GM12873 (cell line): Measurements from ENCODE around the gene CD6.

Source experiments
- CTCF ChIP-seq: IDR thresholded peaks from 2 replicates; pipeline ENCODE4 v1.5.1; 2012; ENCODE audit warnings: low read depth, mild to moderate bottlenecking, moderate library complexity, low read length, control low read depth; ENCODE audit not compliant: insufficient read depth; ENCODE audit errors: missing control alignments

The CD6 gene

DNA sequence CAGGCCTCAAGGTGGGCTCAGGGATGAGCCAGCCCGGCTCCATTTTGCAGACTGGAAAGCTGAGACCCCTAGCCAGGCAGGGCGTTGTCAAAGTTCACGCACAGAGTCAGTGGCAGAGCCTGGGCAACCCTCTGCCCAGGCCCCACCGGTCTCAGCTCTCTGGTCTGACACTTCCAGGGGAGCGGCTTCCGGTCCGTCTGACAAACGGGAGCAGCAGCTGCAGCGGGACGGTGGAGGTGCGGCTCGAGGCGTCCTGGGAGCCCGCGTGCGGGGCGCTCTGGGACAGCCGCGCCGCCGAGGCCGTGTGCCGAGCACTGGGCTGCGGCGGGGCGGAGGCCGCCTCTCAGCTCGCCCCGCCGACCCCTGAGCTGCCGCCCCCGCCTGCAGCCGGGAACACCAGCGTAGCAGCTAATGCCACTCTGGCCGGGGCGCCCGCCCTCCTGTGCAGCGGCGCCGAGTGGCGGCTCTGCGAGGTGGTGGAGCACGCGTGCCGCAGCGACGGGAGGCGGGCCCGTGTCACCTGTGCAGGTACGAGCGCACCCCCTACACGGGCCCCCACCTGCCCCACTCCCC is 36.0 kb downstream of the CD6 start:
- TF ChIP-seq CTCF: no peak

DNA sequence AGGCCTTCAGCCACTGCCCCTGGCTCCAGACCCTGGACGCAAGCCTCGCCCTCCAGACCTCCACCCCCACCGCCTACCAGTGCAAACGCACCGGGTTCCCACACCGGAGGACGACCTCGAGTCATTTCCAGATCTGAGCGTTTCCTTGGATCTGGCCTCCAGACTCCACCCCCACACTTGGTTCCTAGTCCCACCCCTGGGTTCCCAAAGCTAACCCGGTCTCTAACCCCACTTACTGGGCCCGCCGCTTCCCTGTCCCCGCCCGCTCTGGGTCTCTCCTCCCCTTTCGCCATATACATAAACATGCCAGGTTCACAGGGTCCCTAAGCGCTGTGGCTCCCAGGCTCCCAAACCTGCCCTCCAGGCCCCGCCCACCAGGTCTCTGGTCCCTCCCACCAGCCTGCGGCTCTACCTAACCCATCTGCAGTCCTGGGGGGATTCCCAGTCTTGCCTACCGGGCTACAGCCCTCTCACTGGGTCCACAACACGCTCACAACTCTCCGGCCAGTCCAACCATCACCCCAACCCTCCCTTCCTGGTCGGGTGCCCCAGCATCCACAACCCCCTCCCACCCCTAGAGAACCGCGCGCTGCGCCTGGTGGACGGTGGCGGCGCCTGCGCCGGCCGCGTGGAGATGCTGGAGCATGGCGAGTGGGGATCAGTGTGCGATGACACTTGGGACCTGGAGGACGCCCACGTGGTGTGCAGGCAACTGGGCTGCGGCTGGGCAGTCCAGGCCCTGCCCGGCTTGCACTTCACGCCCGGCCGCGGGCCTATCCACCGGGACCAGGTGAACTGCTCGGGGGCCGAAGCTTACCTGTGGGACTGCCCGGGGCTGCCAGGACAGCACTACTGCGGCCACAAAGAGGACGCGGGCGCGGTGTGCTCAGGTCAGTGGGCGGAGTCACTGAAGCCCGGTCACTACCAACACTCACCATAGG is 36.7 kb downstream of the CD6 start:
- TF ChIP-seq CTCF: no peak

DNA sequence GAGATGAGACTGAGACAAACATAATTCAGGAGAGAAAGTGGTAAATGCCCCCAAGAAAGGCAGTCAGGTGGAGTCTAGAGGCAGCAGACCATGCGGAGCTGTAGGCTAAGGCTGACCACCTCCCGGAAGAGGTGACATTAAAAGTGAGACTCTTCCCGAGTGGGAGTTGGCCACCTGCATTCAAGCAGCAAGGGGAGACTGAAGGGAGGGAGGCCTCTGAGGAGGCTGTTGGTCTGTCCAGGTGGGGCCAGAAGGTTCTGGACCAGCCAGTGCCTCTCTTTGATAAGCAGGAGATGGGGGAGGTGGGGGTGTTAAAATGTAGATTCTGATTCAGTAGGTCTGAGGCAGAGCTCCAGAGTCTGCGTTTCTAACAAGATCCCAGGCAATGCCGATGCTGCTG is 37.5 kb downstream of the CD6 start:
- TF ChIP-seq CTCF: no peak

DNA sequence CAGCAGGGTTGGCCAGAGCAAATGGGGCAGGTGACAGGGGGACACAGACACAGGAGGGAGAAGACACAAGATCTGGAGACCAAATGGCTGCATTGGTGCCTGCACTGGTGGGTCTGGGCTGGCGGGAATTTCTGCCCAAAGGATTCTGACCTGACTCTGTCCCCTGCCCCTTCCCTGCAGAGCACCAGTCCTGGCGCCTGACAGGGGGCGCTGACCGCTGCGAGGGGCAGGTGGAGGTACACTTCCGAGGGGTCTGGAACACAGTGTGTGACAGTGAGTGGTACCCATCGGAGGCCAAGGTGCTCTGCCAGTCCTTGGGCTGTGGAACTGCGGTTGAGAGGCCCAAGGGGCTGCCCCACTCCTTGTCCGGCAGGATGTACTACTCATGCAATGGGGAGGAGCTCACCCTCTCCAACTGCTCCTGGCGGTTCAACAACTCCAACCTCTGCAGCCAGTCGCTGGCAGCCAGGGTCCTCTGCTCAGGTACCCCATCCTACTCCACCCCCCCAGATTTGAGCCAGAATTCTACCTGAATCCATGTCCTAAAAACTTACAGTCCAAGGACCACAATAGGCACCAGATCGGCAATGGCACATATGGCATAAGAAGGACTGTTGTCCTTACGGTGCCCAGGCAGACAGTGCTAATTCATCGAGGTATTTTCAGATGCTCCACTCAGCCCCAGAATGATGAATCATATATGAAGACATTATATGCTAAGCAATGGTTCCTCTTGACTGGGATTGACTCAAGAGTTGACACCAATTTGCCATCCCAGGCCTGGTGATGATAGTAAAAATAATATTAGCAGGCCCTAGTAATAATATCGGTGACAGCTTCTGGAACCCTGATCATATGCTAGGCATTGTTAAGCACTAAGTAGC is 38.2 kb downstream of the CD6 start:
- TF ChIP-seq CTCF: no peak

GRCh38 chr11:61010466-61011228 is 39.2 kb downstream of the CD6 start:
- TF ChIP-seq CTCF: no peak

DNA sequence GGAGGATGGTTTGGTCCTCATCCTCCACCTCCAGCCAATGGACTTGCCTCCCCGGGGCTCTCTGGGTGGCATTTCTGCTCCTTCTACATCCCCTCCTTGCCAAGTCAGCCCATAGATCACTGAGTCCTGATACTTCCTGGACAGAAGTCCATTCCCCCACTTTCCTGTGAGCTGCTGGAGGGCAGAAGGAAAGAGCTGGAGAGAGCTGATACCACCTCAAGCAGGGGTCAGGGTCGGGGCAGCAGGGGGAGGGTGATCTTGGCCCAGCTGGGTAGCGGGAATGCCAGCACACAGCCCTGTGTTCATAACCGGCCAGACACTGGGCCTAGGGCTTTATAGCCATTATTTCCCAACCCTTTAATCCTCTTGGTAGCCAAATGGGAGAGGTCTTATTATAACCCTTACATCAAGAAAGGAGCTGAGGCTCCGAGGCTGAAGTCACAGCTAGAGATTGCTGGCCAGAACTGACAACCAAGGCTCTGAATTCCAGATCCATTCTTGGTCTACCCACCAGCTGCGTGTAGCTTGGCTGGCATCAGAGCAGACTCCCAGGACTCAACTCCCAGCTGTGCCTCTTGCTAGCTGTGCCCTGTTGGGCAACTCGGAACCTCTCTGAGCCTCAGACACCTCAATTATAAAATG is 39.9 kb downstream of the CD6 start:
- no peak for TF ChIP-seq CTCF
